HEK293T (cell line): ENCODE data around the gene DMD.

Experiments used
- BHLHE40 ChIP-seq: fragments of 450-650 bp; IDR thresholded peaks from 2 replicates; pipeline ENCODE4 v1.6.1; 2016; ENCODE audit warnings: mild to moderate bottlenecking, moderate library complexity, borderline replicate concordance
- FOXA1 ChIP-seq: fragments of 450-650 bp; IDR thresholded peaks from 2 replicates; pipeline ENCODE4 v1.6.1; 2016; ENCODE audit warnings: mild to moderate bottlenecking
- FOXK2 ChIP-seq: fragments of 450-650 bp; IDR thresholded peaks from 2 replicates; pipeline ENCODE4 v1.6.1; 2016; ENCODE audit warnings: mild to moderate bottlenecking
- FOXM1 ChIP-seq: fragments of 450-650 bp; IDR thresholded peaks from 2 replicates; pipeline ENCODE4 v1.6.1; 2017; ENCODE audit warnings: mild to moderate bottlenecking, borderline replicate concordance
- NFRKB ChIP-seq: fragments of 450-650 bp; IDR thresholded peaks from 2 replicates; pipeline ENCODE4 v1.6.1; 2016; ENCODE audit warnings: mild to moderate bottlenecking, moderate library complexity
- SP1 ChIP-seq: fragments of 450-650 bp; IDR thresholded peaks from 2 replicates; pipeline ENCODE4 v1.6.1; 2017
- ZNF384 ChIP-seq: fragments of 450-650 bp; IDR thresholded peaks from 2 replicates; pipeline ENCODE4 v1.6.1; 2016

- TF ChIP-seq BHLHE40 (no peak), NFRKB (no peak), FOXM1 (no peak), FOXK2 (no peak), SP1 (no peak), FOXA1 (no peak), ZNF384 (no peak)
These were observed 943.1 kb downstream of the DMD start for GRCh38 chrX:32268207-32268606.
